Measurements from ENCODE around the gene ANKRD40CL.
"Not testable (repeated sequence)": the region's sequence is repeated elsewhere in the genome, so short reads cannot be mapped to it uniquely, and the experiment has no call there.

The ANKRD40CL gene

DNA sequence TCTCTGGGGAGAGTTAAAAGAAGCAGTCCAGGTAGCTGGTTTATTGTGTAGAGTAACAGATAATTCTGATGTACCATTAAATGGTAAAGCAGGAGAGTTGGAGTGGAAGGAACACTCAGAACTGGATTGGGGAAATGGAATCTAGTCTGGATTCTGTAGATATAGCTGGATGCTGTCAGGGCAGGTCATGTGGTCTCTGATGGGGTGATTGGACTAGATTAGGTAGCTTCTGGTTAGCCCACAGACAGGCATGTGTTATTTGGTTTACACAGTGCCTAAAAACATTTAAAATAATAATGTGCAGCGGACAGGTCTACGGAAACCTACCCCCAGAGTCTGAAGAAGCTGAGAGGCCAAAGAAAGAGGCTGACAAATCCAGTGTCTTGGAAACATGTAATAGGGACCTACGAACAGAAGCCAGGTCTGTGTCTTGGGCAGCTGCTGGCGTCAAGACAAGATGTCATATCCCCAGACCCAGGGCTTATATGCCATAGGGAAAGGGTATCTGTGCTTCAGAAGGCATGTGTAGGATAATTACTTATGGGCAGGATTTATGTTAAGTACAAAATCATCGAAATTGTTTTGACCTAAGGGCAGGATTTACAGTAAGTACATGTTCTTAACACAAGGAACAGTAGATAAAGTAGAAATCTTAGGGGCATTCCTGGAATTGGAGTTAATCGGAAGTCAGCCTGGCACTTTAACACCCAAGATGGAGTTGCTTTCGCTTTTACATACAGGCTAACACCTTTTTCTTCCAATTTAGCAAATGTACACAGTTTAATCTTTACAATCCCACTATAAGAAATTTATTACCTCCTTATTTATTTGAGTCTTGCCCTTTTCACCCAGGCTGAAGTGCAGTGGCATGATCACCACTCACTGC lies 35.5 kb downstream of the ANKRD40CL start:
- DNase-seq (ENCODE audit: low read depth), result no peak
- TF ChIP-seq, protein P1, sequence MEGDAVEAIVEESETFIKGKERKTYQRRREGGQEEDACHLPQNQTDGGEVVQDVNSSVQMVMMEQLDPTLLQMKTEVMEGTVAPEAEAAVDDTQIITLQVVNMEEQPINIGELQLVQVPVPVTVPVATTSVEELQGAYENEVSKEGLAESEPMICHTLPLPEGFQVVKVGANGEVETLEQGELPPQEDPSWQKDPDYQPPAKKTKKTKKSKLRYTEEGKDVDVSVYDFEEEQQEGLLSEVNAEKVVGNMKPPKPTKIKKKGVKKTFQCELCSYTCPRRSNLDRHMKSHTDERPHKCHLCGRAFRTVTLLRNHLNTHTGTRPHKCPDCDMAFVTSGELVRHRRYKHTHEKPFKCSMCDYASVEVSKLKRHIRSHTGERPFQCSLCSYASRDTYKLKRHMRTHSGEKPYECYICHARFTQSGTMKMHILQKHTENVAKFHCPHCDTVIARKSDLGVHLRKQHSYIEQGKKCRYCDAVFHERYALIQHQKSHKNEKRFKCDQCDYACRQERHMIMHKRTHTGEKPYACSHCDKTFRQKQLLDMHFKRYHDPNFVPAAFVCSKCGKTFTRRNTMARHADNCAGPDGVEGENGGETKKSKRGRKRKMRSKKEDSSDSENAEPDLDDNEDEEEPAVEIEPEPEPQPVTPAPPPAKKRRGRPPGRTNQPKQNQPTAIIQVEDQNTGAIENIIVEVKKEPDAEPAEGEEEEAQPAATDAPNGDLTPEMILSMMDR (IDR thresholded peaks at IDR 0.05; ENCODE audit: low read depth, low read length, missing control alignments), result no peak
- no peak overlapping the region for H3K4me3 ChIP-seq (ENCODE audit: low read depth, low read length)

DNA sequence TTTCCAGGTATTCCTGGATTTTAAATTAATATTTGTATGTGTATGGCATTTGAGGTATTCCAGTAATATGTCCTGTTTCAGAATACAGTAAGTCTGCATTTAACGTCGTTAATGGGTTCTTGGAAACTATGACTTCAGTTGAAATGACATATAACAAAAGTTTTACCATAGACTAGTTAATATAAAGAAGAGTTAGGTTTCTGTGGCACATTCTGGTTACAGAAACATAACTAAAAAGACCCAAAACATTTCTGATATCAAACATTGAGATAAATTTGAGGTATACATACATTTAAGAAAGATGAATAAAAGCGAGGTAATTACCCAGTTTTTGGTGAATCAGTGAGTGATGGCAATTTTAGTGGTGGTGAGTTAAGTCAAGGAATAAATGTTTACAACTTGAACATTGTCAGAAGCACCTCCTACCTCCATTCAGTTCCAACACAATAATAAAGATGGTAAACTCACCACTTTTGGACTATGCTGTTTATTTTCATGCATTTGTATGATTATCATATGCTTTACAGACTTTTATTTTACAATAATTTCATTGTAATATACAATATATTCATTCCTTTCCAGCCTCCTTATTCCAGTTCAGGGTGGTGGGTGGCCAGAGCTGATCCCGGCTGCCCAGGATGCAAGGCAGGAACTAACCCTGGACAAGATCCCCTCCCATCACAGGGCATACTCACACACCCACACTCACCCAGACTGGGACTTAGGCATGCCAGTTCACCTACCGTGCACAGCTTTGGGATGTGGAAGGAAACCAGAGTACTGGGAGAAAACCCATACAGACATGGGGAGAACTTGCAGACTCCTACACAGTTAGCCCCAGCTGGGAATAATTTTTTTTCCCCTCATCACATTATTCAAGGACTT lies 38.2 kb downstream of the ANKRD40CL start:
- DNase-seq (ENCODE audit: low read depth), result no peak
- TF ChIP-seq, protein P1 (IDR thresholded peaks at IDR 0.05; ENCODE audit: low read depth, low read length, missing control alignments), result no peak
- no peak overlapping the region for H3K4me3 ChIP-seq (ENCODE audit: low read depth, low read length)

DNA sequence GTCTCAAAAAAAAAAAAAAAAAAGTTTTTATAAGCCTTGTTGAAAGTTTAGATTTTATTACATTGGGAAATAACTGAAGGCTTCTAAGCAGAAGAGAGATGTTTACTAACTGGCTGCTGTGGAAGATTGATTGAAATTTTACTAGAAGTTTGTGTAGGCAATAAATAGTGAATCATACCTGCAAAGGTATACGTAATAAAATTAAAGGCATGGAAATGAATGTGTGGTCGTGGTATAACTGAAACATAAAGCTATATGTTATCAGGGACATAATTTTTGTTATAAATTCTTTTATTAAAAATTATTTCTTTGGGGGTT lies 39.2 kb downstream of the ANKRD40CL start:
- no peak for DNase-seq (ENCODE audit: low read depth)
- TF ChIP-seq, protein P1 (IDR thresholded peaks at IDR 0.05; ENCODE audit: low read depth, low read length, missing control alignments), result no peak
- no peak overlapping the region for H3K4me3 ChIP-seq (ENCODE audit: low read depth, low read length)

DNA sequence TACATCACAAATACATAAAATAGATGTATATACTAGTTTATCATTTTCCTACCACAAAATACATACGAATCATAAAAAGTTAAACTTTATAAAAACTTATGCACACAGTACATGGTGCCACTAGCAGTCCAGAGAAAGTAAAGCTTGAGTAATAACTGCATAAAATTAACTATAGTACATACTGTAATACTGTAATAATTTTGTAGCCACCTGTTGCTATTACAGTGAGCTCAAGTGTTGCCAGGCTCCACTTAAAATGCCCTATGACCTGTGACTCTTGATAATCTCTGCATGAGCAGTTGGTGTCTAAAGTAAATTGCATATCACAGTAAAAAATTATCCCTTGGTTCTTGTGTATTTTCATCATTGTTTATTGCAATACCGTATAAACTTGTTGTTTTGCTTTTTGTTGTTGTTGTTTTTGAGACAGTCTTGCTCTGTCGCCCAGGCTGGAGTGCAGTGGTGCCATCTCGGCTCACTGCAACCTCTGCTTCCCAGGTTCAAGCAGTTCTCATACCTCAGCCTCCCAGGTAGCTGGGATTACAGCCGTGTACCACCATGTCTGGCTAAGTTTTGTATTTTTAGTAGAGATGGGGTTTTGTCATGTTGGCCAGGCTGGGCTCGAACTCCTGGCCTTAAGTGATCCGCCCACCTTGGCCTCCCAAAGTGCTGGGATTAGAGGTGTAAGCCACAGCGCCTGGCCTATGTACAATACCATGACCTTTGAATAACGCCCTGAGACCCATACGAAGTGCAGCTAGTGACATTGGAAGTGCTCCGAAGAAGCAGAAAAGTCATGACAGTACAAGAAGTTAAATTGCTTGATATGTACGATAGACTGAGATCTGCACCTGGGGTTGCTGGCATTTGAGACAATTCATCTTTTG lies 41.3 kb downstream of the ANKRD40CL start:
- H3K4me3 ChIP-seq (ENCODE audit: low read depth, low read length), result no peak overlapping the region
- TF ChIP-seq, protein P1 (IDR thresholded peaks at IDR 0.05; ENCODE audit: low read depth, low read length, missing control alignments), result no peak
- no peak for DNase-seq (ENCODE audit: low read depth)

DNA sequence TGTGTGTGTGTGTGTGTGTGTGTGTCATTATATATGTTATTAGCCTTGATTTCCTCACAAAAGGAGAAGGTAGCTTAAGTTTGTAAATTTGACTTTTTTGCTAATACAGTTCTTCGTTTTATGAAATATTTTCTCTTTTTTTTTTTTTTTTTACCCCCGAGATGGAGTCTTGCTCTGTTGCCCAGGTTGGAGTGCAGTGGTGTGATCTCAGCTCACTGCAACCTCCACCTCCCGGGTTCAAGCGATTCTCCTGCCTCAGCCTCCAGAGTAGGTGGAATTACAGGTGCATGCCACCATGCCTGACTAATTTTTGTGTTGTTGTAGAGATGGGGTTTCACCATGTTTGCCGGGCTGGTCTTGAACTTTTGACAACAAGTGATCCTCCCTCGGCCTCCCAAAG lies 42.7 kb downstream of the ANKRD40CL start:
- not testable (repeated sequence) for DNase-seq (ENCODE audit: low read depth); H3K4me3 ChIP-seq (ENCODE audit: low read depth, low read length)

DNA sequence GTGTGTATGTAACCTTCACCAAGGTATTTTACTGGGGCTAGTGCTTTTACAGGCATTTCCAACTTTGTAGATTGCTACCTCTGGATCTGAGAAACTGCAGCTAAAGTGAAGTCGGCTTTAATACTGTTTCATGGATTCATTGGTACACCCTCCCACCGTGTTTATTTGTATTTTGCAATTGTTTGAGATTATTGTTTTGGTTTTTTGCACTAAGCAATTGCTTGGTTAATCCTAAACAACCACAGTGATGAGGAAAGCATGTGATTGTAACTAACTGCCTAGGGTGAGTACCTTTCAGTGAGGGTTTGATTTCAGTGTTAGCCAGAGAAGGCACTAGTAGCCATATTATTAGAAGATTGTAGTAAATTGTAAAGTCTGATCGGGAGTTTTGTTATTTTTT lies 44.6 kb downstream of the ANKRD40CL start:
- TF ChIP-seq, protein P1 (IDR thresholded peaks at IDR 0.05; ENCODE audit: low read depth, low read length, missing control alignments), result no peak
- no peak overlapping the region for H3K4me3 ChIP-seq (ENCODE audit: low read depth, low read length)
- no peak for DNase-seq (ENCODE audit: low read depth)
